ENCODE results near the gene CCP110. TPM values are rescaled to one million over a fixed set of nuclear protein-coding genes. Genes with fewer than 3 reads are reported as not detected.

CCP110 gene
- total and polyA plus RNA-seq, 2 donors (not counting 1 experiment from before 2014, with no cell fraction given): 4.9 to 23.6 TPM

DNA sequence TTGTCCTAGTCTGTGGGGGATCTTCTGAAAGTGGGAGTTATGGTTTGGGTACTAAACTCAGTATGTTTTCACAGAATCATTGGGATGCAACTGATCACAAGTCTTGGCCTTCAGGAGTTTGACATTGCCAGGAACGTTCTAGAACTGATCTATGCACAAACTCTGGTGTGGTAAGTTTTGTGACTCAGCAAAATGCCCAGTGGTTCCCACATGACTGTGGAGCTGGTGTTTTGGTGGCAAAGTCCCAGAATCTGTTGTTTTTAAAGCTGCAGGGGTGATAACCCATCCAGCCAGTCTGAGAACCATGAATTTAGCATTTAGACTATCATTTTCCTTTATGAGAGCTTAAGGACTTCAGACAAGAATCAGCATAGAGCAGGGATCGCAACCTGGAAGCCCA, 42.4 kb upstream of the CCP110 start:
- no peak overlapping the region for H3K4me2 ChIP-seq (replicated peaks; ENCODE audit: low read depth, low read length, poor library complexity, severe bottlenecking)
- CTCF ChIA-PET: no interaction called here

DNA sequence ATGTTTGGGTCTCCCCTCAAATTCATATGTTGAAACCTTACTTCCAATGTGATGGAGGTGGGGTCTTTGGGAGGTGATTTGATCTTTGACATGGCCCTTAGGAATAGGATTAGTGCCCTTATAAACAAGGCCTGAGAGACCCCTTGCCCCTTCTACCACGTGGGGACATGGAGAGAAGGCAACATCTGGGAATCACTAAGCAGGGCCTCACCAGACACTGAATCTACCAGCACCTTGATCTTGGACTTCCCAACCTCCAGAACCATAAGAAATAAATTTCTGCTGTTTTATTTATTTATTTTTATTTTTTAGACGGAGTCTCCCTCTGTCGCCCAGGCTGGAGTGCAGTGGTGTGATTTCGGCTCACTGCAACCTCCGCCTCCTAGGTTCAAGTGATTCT, 42.0 kb upstream of the CCP110 start:
- H3K79me2 ChIP-seq (ENCODE audit: control insufficient read depth, insufficient read depth, low read length): no peaks in the 10 kb centered on the region
- intact Hi-C loops (cut with micrococcal nuclease): no loop called here
- no peak overlapping the region for H3K4me2 ChIP-seq (replicated peaks; ENCODE audit: low read depth, low read length, poor library complexity, severe bottlenecking)
- no peaks in the 10 kb centered on the region for H4K20me1 ChIP-seq (ENCODE audit: control insufficient read depth, insufficient read depth, low read length, poor library complexity, severe bottlenecking)
- no peak for TF ChIP-seq CTCF (IDR thresholded peaks at IDR 0.05)
- TF ChIP-seq EZH2 (IDR thresholded peaks at IDR 0.05; ENCODE audit: borderline replicate concordance, insufficient read depth, low read depth, low read length, poor library complexity, severe bottlenecking): no peak
- peaks cover 0 to 4% (median 0%) of the 10 kb centered on the region in 3 donors for H3K9me3 ChIP-seq (ENCODE audit: control extremely low read depth in 1 of 3, control insufficient read depth in 2 of 3, insufficient read depth in 1 of 3, low read length in 2 of 3)
- H3K9ac ChIP-seq (ENCODE audit: low read length): no peak overlapping the region
- ChIA-PET CTCF (no interaction called here), POLR2A (no interaction called here)
- H3K36me3 ChIP-seq (replicated peaks in 1 of 2; ENCODE audit: control extremely low read depth in 1 of 2, control insufficient read depth in 1 of 2, extremely low read depth in 1 of 2, insufficient read depth in 2 of 2, low read length in 1 of 2): no peaks in the 10 kb centered on the region
- H3K4me3 ChIP-seq (ENCODE audit: control extremely low read depth in 1 of 5, extremely low read depth in 1 of 5, insufficient read depth in 1 of 5, low read depth in 2 of 5, low read length in 4 of 5): no peak overlapping the region
- no peak overlapping the region for H2AFZ ChIP-seq (ENCODE audit: insufficient read depth, low read depth, low read length, poor library complexity, severe bottlenecking)
- H3K4me1 ChIP-seq (ENCODE audit: control insufficient read depth in 2 of 2, insufficient read depth in 2 of 2, low read length in 2 of 2): no peaks in the 10 kb centered on the region
- Mint-ChIP-seq H3K27ac (no peak overlapping the region), H3K27me3 (peaks cover 6% of the 10 kb centered on the region), H3K4me1 (no peaks in the 10 kb centered on the region), H3K4me3 (no peak overlapping the region), H3K9me3 (ENCODE audit: insufficient read depth) (no peaks in the 10 kb centered on the region)
- H3K27ac ChIP-seq (ENCODE audit: low read length in 2 of 2): no peak overlapping the region
- WGBS (ENCODE audit: insufficient coverage): 97% methylated on average over 3 of the region's 5 CpGs
- ATAC-seq (ENCODE audit: low read depth) (no peak), DNase-seq (no peak)
- H3K27me3 ChIP-seq (replicated peaks in 1 of 4; ENCODE audit: control extremely low read depth in 1 of 4, control insufficient read depth in 3 of 4, insufficient read depth in 4 of 4, low read length in 3 of 4): peaks cover 0 to 3% (median 0%) of the 10 kb centered on the region in 4 experiments

More for the DNA sequence above, 42.4 kb upstream of the CCP110 start:
- no peak overlapping the region for H3K4me3 ChIP-seq (ENCODE audit: control extremely low read depth in 1 of 5, extremely low read depth in 1 of 5, insufficient read depth in 1 of 5, low read depth in 2 of 5, low read length in 4 of 5)
- H3K36me3 ChIP-seq (replicated peaks in 1 of 2; ENCODE audit: control extremely low read depth in 1 of 2, control insufficient read depth in 1 of 2, extremely low read depth in 1 of 2, insufficient read depth in 2 of 2, low read length in 1 of 2): no peaks in the 10 kb centered on the region
- no peak overlapping the region for H3K9ac ChIP-seq (ENCODE audit: low read length)
- Mint-ChIP-seq H3K4me3 (no peak overlapping the region), H3K27me3 (peaks cover 10% of the 10 kb centered on the region), H3K27ac (no peak overlapping the region), H3K9me3 (ENCODE audit: insufficient read depth) (no peaks in the 10 kb centered on the region), H3K4me1 (no peaks in the 10 kb centered on the region)
- intact Hi-C loops (cut with micrococcal nuclease): no loop called here
- POLR2A ChIA-PET: no interaction called here
- ATAC-seq (ENCODE audit: low read depth) (no peak), DNase-seq (no peak)
- no peak overlapping the region for H2AFZ ChIP-seq (ENCODE audit: insufficient read depth, low read depth, low read length, poor library complexity, severe bottlenecking)
- no peak overlapping the region for H3K27ac ChIP-seq (ENCODE audit: low read length in 2 of 2)
- peaks cover 0 to 3% (median 0%) of the 10 kb centered on the region in 4 experiments for H3K27me3 ChIP-seq (replicated peaks in 1 of 4; ENCODE audit: control extremely low read depth in 1 of 4, control insufficient read depth in 3 of 4, insufficient read depth in 4 of 4, low read length in 3 of 4)
- TF ChIP-seq EZH2 (IDR thresholded peaks at IDR 0.05; ENCODE audit: borderline replicate concordance, insufficient read depth, low read depth, low read length, poor library complexity, severe bottlenecking): no peak
- no peak for TF ChIP-seq CTCF (IDR thresholded peaks at IDR 0.05)
- no peaks in the 10 kb centered on the region for H4K20me1 ChIP-seq (ENCODE audit: control insufficient read depth, insufficient read depth, low read length, poor library complexity, severe bottlenecking)
- 86% methylated on average over 2 of the region's 2 CpGs for WGBS (ENCODE audit: insufficient coverage)
- no peaks in the 10 kb centered on the region for H3K79me2 ChIP-seq (ENCODE audit: control insufficient read depth, insufficient read depth, low read length)
- H3K4me1 ChIP-seq (ENCODE audit: control insufficient read depth in 2 of 2, insufficient read depth in 2 of 2, low read length in 2 of 2): no peaks in the 10 kb centered on the region
- H3K9me3 ChIP-seq (ENCODE audit: control extremely low read depth in 1 of 3, control insufficient read depth in 2 of 3, insufficient read depth in 1 of 3, low read length in 2 of 3): peaks cover 0 to 4% (median 0%) of the 10 kb centered on the region in 3 donors

All from B cell (primary cell).